Measurements from ENCODE around the gene TAS2R16.

Gene TAS2R16

GRCh38 chr7:122988333-122988732 is 7.2 kb downstream of the TAS2R16 start:
- no peak for TF ChIP-seq CTCF (IDR thresholded peaks at IDR 0.05; ENCODE audit: low read depth, low read length)
- TF ChIP-seq POLR2A (IDR thresholded peaks at IDR 0.05; ENCODE audit: extremely low read depth, insufficient read length), result no peak
- no peak for TF ChIP-seq MYC (IDR thresholded peaks at IDR 0.05; ENCODE audit: low read depth, low read length)
- no peak for TF ChIP-seq MAX (IDR thresholded peaks at IDR 0.05; ENCODE audit: low read depth, low read length)
- DNase-seq (ENCODE audit: low read depth), result no peak

DNA sequence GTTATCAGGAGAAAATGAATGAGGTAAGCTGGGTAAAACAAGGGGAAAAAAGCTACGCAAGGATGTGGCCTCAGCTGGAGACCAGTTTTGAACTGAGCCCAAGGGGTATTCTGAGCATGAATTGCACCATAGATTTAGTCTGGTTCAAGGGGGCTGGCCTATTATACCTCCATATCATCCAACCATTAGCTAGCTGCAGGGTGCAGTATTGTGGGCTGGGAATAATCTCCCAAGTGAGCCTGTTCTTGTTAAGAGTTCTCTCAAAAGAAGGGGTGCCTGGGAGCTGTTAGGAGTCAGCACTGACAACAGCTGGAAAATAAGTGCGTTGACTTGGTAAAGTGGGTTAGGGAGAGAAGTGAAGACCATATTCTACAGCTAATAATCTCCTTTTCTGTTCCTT is 8.0 kb downstream of the TAS2R16 start:
- no peak overlapping the region for H3K4me3 ChIP-seq (ENCODE audit: low read depth, low read length)
- TF ChIP-seq MAX (IDR thresholded peaks at IDR 0.05; ENCODE audit: low read depth, low read length) (no peak), POLR2A (IDR thresholded peaks at IDR 0.05; ENCODE audit: extremely low read depth, insufficient read length) (no peak), CTCF (IDR thresholded peaks at IDR 0.05; ENCODE audit: low read depth, low read length) (no peak), MYC (IDR thresholded peaks at IDR 0.05; ENCODE audit: low read depth, low read length) (no peak)
- no peak for DNase-seq (ENCODE audit: low read depth)

More at GRCh38 chr7:122988333-122988732, 7.2 kb downstream of the TAS2R16 start:
- no peak overlapping the region for H3K4me3 ChIP-seq (ENCODE audit: low read depth, low read length)

- TF ChIP-seq MYC (IDR thresholded peaks at IDR 0.05; ENCODE audit: low read depth, low read length), result no peak
- no peak for TF ChIP-seq CTCF (IDR thresholded peaks at IDR 0.05; ENCODE audit: low read depth, low read length)
- TF ChIP-seq MAX (IDR thresholded peaks at IDR 0.05; ENCODE audit: low read depth, low read length), result no peak
- no peak for TF ChIP-seq POLR2A (IDR thresholded peaks at IDR 0.05; ENCODE audit: extremely low read depth, insufficient read length)
- no peak for DNase-seq (ENCODE audit: low read depth)
- no peak overlapping the region for H3K4me3 ChIP-seq (ENCODE audit: low read depth, low read length)
These were observed 11.5 kb downstream of the TAS2R16 start for GRCh38 chr7:122984021-122984420.

DNA sequence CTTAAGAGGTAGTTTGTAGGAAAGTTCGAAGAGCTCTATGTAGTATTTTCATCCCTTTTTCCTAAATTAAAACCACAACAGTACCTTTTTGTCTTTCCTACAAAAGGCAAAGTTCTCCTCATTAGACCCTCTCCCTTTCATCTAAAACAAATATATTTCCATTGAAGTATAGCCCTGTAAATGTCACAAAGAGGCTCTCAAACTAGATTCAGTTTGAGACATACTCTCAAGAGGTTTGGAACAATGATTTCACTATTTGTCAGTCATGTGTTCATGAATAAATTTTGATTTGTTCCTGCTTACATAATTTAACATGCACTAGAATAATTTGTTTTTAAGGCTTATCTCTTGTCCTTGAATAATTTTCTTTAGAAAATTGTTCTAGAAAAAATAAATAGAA is 12.2 kb downstream of the TAS2R16 start:
- TF ChIP-seq POLR2A (IDR thresholded peaks at IDR 0.05; ENCODE audit: extremely low read depth, insufficient read length), result no peak
- no peak for DNase-seq (ENCODE audit: low read depth)
- no peak overlapping the region for H3K4me3 ChIP-seq (ENCODE audit: low read depth, low read length)

DNA sequence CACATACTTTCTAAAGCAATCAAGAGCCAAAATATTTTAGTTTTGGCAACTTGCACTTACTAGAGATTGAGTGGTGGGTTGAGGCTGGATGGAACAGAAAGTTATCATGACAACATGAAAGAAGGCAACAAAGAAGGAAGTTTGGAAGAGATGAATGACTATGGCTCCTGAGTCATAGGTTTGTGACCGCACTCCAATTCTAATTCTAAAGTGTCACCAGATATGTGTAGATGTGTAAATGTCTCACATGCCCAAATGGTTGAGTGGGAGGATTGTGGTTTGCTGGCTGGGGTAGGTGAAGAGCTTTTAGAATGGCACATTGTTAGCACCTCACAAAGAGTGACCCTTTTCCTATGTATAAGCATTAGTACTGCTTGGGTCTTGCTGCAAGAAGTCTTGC is 20.2 kb downstream of the TAS2R16 start:
- H3K4me3 ChIP-seq (ENCODE audit: low read depth, low read length), result no peak overlapping the region
- no peak for TF ChIP-seq POLR2A (IDR thresholded peaks at IDR 0.05; ENCODE audit: extremely low read depth, insufficient read length)
- TF ChIP-seq MAX (IDR thresholded peaks at IDR 0.05; ENCODE audit: low read depth, low read length), result no peak
- DNase-seq (ENCODE audit: low read depth), result peak; percentile 46

DNA sequence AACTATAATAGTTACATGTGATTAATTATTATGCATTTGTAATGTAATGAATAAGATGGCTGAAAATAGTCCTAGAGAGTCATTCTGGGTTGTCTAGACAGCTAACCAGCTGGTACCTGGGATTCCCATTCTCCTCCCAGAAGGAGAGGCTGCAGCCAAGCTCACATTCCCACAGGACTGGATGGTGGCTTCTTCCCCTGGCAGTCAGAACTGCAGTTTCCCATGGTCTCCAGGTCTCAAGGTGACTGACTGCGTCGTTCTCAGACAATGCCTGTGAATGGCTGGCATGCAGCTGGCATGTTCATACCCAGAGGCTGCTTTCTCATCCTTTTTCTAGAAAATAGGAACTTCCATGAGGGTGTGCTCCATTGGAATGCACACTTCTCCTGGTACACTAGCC is 21.3 kb downstream of the TAS2R16 start:
- TF ChIP-seq MYC (IDR thresholded peaks at IDR 0.05; ENCODE audit: low read depth, low read length), result no peak
- no peak for TF ChIP-seq POLR2A (IDR thresholded peaks at IDR 0.05; ENCODE audit: extremely low read depth, insufficient read length)
- no peak for TF ChIP-seq CTCF (IDR thresholded peaks at IDR 0.05; ENCODE audit: low read depth, low read length)
- no peak for TF ChIP-seq MAX (IDR thresholded peaks at IDR 0.05; ENCODE audit: low read depth, low read length)
- DNase-seq (ENCODE audit: low read depth), result no peak
- no peak overlapping the region for H3K4me3 ChIP-seq (ENCODE audit: low read depth, low read length)

GRCh38 chr7:122972056-122972455 is 23.4 kb downstream of the TAS2R16 start:
- no peak overlapping the region for H3K4me3 ChIP-seq (ENCODE audit: low read depth, low read length)
- DNase-seq (ENCODE audit: low read depth), result no peak
- TF ChIP-seq CTCF (IDR thresholded peaks at IDR 0.05; ENCODE audit: low read depth, low read length) (no peak), MAX (IDR thresholded peaks at IDR 0.05; ENCODE audit: low read depth, low read length) (no peak), MYC (IDR thresholded peaks at IDR 0.05; ENCODE audit: low read depth, low read length) (no peak), POLR2A (IDR thresholded peaks at IDR 0.05; ENCODE audit: extremely low read depth, insufficient read length) (no peak)
